GM18909 (cell line): ENCODE data around the gene EYA3.
"Not testable (repeated sequence)": the region's sequence is repeated elsewhere in the genome, so short reads cannot be mapped to it uniquely, and the experiment has no call there.

Experiments
- ATAC-seq: cut with Tn5 transposase; IDR thresholded peaks from one replicate; pipeline ENCODE4 v1.9.1; 2021; ENCODE audit warnings: mild to moderate bottlenecking; ENCODE audit not compliant: unreplicated experiment, poor library complexity

EYA3 gene

DNA sequence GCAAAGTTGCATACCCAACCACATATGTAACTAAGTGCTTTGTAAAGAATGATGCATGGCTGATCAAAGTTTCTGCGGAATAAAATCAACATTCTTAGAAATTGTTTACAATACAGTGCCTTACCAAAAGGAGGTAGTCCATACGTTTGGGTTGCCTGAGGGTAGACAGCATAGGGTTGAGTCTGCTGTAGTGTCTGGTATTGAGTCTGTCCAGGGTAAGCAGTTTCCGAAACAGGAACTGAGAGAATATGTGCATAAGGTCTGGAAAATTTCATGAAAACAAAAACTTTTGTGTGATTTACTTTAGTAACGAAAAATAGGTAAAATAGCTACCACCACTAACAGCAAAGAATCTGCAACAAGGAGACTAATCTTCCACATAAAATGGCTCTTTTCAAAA lies 53.0 kb downstream of the EYA3 start:
- ATAC-seq, result no peak

DNA sequence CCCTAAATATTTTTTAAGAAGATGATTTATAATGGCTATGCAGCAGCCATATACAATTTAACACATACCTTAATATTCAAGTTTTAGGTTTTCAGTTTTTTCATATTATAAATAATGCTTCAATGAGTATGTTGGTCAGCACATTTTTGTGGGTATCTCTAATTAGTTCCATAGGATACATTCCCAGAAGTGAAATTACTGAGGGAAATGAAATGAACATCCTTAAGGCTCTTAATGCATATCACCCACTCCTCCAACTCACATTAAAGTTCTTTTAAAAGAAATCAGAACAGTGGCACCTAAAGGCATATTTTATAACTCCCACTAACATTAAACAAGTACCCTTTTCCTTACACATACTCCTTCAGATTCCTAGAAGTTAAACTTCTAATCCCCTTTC lies 56.1 kb downstream of the EYA3 start:
- no peak for ATAC-seq

DNA sequence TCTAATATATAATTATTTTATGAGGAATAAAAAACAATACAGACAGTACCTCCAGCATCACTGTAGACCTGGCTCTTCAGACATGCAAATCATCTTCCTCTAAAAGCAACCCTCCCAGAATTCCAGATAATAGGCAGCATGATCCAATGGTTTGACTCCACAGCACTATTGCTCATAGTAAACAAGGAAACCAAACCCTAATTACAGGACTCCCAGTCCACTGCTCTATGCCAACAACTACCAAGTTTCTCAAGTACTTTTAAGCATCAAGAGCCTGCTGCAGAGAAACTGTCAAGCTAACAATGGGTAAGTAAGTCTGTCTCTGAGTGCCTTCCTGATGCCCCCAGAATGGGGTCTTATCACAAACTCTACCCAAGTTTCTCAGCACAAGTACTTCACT lies 57.2 kb downstream of the EYA3 start:
- no peak for ATAC-seq

DNA sequence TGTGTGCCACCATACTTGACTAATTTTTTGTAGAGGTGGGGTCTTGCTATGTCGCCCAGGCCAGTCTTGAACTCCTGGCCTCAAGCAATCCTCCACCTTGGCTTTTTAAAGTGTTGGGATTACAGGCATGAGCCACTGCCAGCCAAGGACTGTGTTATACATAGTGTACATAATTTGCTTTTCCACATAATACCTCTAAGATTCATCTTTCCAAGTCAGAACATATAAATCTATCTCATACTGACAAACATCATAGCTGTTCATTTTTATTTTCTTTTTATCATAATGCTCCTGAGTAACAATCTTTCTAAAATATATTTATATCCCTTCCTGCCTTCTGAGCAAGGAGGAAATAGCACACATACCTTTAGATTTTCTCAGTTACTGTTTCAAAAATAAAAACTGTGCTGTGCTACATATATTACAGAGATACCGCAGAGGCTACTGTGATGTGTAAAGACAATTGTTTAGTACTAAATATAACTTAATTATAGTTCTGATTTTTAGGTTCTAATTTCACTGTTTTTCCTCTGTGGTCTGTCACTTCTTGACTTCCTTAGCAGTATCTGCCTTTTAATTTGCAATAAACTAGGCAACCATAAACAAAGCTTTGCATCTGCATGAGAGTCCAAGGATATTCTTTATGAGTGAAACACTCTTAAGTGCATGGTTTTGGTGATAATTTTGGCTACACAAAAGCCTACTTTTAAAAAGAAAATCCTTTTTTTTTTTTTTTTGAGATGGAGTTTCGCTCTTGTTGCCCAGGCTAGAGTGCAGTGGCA lies 59.3 kb downstream of the EYA3 start:
- ATAC-seq, result no peak

DNA sequence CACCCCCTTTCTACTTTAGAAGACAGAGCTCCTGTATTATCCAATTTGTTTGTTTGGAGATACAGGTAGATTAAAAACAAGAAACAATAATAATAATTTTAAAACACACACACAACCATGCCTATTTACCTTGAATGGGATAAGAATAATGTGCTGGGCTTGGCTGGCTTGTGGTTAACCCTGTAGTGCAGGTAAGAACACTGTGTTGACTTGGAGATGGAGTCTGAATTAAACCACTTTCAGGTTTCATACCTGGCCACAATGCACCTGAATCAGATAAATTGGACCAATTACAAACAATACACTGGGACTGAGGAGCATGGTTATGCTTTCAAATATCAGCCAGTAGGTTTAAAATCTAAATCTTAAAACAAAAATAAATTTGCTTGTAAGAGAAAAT lies 60.8 kb downstream of the EYA3 start:
- ATAC-seq, result no peak

DNA sequence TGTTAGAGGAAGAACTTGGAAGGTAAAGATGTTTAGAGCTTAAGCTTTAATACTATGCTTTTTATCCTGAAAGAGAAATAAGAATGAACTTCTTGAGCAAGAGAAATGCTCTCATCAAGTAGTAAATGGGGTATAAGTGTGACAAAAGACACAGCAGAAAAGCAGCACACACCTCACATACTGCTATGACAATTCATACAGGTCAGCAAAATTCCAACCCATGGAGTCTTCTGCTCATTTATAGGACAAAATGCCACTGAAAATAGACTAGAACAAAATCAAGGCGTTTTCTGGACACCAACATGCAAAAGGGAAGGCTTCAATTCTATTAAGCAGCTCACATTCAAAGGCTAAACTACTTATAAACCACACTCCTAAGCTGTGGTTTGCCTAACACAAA lies 61.2 kb downstream of the EYA3 start:
- ATAC-seq, result no peak

DNA sequence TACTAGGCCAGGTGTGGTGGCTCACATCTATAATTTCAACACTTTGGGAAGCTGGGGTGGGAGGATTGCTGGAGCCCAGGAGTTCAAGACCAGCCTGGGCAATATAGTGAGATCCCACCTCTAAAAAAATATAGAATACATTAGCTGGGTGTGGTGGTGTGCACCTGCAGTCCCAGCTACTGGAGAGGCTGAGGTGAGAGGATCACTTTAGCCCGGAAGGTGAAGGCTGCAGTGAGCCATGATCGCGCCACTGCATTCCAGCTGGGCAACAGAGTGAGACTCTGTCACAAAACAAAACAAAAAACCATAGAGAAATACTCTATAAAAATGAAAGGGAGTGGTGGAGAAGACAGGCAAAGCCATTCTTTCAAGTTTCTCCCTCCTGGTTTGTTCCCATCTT lies 62.1 kb downstream of the EYA3 start:
- no peak for ATAC-seq

DNA sequence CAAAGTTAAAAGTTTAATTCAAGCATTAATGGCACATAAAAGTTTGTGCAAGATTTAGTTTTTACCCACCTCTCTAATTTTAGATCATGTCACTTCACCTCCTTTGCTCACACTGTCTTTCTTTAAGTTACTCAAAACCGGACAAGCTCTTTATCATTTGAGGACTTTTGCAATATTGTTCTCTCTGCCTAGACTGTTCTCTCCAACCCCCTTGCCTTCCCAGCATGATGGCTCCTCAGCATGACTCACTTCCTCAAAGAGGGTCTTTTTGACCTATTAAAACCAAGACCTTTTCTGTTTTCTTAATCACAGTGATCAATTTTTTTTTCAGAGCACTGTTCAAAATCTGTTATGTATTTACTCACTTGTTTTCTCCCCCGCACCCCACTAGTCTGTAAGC lies 67.3 kb downstream of the EYA3 start:
- no peak for ATAC-seq

DNA sequence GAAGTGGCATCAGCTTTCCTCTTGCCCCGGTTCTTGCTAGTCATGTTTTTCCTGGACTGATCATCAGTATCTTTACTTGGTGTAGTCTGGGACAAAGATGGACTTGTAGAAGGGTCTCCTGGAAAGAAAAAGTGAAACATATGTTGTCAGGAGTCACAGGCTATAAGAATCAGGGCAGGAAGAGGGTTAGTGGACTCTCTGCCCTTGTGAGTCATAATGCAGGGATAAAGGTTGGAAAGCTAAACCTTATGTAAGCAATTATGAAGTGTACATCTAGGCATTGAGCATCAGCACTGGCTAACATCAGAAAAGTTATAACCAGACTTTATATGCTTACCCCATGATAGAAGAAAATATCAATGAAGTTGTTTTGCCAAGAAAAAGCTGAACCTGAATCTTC lies 77.4 kb downstream of the EYA3 start:
- no peak for ATAC-seq

DNA sequence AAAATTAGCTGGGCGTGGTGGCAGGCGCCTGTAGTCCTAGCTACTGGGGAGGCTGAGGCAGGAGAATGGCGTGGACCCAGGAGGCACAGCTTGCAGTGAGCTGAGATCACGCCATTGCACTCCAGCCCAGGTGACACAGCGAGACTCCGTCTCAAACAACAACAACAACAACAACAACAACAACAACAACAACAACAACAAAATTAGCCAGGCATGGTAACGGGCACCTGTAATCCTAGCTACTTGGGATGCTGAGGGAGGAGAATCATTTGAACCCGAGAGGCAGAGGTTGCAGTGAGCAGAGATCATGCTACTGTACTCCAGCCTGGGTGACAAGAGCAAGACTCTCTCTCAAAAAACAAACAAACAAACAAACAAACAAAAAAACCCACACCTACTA lies 85.3 kb downstream of the EYA3 start:
- not testable (repeated sequence) for ATAC-seq

DNA sequence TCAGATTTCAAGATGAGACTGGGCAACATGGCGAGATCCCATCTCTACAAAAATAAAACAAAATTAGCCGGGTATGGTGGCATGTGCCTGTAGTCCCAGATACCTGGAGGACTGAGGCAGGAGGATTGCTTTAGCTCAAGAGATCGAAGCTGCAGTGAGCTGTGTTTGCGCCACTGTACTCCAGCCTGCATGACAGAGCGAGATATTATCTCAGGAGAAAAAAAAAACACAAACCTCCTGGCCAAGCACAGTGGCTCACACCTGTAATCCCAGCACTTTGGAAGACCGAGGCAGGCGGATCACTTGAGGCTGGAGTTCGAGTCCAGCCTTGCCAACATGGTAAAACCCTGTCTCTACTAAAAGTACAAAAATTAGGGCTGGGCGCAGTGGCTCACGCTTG lies 85.8 kb downstream of the EYA3 start:
- ATAC-seq, result no peak

DNA sequence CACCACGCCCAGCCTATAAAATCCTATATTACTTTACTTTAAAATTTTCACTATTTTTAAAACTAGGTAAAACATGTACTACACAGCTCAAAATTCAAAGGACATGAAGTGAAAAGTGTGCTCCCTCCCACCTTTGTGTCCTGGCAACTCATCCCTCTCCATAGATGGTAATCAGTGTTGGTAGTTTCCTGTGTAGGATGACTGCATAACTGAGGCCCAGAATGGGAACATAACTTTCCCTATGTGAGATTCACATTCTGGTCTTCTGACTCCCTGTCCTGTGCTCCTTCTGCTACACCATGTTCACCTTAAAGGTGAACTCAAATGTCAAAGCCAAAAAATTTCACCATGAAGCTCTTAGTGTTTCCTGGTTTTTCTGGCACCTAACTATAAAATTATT lies 89.4 kb downstream of the EYA3 start:
- no peak for ATAC-seq

DNA sequence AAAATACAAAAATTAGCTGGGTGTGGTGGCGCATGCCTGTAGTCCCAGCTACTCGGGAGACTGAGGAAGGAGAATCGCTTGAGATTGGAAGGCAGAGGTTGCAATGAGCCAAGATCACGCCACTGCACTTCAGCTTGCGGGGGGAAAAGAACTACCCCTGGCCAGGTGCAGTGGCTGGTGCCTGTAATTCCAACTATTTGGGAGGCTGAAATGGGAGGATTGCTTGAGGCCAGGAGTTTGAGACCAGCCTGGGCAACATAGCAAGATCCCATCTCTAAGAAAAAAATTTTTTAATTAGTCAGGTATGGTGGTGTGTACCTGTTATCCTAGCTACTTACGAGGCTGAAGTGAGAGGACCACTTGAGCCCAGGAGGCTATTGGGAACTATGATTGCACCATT lies 93.9 kb downstream of the EYA3 start:
- ATAC-seq, result not testable (repeated sequence)

DNA sequence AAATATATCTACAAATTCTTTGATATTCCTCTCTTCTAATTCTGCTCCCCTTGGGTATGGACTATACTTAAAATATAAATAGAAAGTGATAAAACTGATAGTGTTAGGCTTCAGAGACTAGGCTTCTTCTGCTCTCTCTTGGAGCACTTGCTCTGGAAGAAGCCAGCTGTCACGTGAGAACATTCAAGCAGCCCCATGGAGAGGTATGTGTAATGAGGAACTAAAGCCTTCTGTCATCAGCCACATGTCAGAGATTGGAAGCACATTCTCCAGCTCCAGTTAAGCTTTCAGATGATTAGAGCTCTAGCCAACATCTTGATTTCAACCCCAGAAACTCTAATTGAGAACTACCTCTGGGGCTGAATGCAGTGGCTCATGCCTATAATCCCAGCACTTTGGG lies 94.3 kb downstream of the EYA3 start:
- ATAC-seq, result no peak

DNA sequence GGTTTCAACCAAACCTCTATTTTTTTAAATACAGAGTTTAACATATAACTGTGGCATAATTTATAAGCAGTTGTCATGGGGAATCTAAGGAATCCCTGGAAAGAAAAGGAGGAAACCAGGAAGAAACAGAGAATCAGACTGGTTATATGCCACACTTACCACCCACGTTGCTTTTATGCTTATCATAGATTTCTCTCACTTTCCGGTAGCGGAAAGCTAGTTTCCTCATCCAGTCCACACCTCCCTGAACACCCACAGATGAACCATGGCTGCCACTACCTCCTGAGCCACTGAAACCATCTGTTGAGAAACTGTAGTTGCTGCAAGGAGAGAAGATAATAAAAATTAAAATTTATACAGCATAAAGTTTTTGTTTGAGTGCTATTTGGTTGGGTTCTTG lies 95.2 kb downstream of the EYA3 start:
- no peak for ATAC-seq

DNA sequence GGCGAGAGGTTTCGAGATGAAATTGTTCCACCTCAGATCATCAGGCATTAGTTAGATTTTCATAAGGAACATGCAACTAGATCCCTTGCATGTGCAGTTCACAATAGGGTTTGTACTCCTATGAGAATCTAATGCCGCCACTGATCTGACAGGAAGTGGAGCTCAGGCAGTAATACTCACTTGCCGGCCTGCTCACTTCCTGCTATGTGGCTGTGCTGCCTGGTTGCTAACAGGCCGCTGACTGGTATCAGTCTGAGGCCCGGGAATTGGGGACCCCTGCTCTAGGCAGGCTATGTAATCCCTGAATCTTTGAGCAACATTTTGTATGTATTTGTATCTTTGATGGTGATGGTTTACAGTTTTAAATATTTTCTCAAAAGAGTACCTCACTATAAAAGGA lies 96.1 kb downstream of the EYA3 start:
- no peak for ATAC-seq

DNA sequence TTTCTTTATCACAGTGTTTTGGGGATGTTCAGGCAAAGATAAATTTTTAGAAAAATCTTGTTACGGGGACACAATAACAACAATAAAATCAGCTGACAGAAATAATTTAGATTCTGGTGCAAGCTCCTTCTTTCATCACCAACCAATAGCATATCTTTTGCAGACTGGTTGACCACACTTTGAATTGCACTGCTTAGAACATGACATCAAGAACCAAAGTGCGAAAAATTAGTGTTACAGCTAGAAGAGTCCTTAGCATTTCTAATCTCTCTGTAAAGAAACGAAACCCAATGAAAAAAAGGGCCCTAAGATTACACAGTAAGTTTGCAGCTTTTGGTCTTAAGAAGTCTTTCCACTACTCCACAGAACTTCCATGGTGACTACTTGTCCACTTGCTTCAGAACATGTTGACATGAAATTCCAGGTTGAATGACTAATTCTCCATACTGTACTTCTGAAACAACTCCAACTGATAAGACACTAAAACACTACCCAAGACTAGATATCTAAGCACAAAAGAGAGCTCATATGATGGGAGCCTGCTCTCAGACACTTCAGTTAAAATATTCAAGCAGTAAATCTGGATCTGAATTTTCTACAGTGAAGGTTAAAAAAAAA lies 97.4 kb downstream of the EYA3 start:
- no peak for ATAC-seq

DNA sequence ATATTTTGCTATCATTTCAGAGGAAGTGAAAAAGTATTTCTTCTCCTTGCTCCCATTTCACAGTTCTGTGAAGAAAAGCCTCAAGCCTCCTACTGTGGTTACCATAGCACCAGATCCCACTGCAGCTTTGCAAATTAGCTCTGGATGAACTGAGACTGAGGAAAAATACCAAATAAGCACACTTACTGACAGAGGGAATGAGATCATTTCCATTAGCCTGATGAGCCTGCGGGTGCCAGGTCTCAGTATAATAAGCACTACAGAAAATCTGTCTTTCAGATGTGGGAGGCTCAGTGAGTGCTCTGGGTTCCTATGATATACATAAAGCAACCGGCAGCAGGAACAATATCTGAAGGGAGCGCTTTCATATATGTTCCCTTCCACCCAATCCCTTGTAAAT lies 107.3 kb downstream of the EYA3 start:
- no peak for ATAC-seq

DNA sequence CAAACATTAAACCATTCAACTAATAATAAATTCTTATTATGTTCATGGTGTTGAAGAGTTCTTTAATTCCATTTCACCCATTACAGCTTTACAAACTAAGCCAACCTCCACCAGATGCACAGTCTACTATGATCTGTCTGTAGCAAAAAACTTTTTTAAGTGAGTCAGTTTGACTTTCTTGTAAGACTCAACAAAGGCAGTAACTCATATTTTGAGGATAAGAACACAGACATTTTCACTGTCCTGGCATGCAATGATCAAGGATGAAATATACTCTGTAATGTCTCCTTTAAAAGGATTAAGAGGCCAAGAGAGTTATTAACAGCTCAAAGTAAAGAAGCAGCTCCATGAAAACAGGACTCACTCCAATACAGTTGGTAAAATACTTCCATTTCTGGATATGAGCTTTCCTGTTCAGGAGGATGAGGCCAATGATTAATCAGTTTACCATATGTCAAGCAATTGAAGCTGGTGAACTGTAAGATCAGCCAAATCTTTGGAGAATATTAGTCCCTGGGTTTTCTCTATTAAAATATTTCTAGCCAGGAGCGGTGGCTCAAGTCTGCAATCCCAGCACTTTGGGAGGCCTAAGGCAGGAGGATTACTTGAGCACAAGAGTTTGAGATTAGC lies 108.1 kb downstream of the EYA3 start:
- no peak for ATAC-seq

DNA sequence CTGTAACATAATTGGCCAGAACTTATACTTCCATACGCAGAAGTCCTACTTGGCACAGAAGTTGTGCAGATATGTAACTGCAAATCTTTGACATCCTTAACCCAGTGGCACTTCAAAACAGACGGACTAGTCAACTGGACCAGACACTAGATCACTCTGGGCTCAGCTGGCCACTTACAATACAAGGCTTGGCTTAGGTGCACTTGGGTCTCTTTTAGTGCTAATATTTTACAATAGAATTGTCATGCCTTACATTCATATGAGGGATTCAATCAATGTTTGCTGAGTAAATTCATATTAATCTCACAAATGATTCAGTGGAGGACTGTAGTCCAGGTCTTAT lies 108.6 kb downstream of the EYA3 start:
- no peak for ATAC-seq

DNA sequence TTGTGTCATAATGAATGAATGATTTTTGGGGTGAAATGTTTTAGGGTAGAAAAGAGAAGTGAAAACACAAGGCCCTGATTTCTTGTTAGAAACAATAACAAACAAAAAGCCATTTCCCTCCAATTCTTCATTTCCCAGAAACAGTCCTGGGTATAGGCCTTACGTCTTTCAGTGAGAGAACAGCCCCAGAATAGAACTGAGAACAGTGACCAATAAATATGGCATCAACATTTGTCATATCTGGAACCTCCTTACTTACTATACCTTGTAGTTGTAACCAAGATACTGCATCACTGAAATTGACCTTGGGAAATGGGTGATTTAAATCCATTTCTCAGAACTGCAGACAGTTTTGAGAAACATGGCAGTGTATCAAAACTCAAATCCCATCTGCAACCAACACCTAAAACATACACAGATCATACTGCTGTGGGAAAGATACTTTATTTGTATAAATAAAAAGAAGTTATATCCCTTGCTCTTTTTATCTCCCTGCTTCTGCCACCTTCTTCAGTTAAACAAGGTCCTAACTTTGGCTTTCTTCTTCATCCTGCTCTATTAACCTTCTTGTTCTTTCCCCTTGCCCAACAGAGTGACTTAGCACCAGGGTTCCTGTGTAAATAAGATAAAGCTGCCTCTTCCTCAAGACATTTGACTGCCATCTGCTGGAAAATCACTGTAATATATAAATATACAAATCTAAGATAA lies 109.1 kb downstream of the EYA3 start:
- ATAC-seq, result no peak
